ENCODE results near the gene LANCL1.
A peak's percentile ranks its signal among the peaks of the same experiment; 100 is the strongest.
"Not testable (repeated sequence)": the region's sequence is repeated elsewhere in the genome, so short reads cannot be mapped to it uniquely, and the experiment has no call there.

LANCL1 gene

GRCh38 chr2:210459407-210459806, 17.2 kb downstream of the LANCL1 start:
- DNase-seq: no peak

GRCh38 chr2:210458395-210458794, 18.2 kb downstream of the LANCL1 start:
- DNase-seq: no peak

GRCh38 chr2:210456571-210456970, 20.0 kb downstream of the LANCL1 start:
- DNase-seq: no peak

- DNase-seq: no peak
Observed at GRCh38 chr2:210454336-210454735, 22.2 kb downstream of the LANCL1 start.

- no peak for DNase-seq
Observed at GRCh38 chr2:210452194-210452593, 24.4 kb downstream of the LANCL1 start.

DNA sequence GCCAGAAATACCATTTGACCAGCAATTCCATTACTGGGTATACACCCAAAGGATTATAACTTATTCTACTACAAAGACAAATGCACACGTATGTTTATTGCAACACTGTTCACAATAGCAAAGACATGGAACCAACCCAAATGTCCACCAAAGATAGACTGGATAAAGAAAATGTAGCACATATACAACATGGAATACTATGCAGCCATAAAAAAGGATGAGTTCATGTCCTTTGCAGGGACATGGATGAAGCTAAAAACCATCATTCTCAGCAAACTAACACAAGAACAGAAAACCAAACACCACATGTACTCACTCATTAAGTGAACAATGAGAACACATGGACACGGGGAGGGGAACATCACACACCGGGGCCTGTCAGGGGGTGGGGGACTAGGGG, 25.6 kb downstream of the LANCL1 start:
- not testable (repeated sequence) for DNase-seq

GRCh38 chr2:210445732-210446131, 30.8 kb downstream of the LANCL1 start:
- DNase-seq: no peak

GRCh38 chr2:210445116-210445707, 31.3 kb downstream of the LANCL1 start:
- peak in 1 of 2 experiments; percentile 65 for DNase-seq

GRCh38 chr2:210443527-210443926, 33.0 kb downstream of the LANCL1 start:
- no peak for DNase-seq

- no peak for DNase-seq
Observed at GRCh38 chr2:210442878-210443277, 33.7 kb downstream of the LANCL1 start.

- DNase-seq: no peak
Observed at GRCh38 chr2:210442457-210442856, 34.1 kb downstream of the LANCL1 start.

DNA sequence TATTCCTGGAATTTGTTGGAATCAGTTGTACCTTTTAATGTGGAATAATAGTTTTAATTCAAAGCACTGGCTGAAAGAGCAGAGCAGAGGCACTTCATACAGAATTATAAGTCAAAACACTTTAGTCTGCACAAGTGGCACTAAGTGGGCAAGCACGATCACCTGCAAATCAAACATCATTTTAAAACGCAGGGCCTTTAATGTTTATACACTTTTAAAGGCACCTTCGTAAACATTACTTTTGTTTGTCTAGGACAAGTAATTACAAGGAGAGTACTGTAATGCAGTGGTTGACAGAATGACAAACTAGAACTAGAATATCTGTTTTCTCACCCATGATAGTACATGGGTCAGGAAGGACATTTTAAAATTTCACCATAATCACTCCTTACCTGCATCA, 36.4 kb downstream of the LANCL1 start:
- DNase-seq: no peak

- DNase-seq: no peak
Observed at GRCh38 chr2:210435439-210435838, 41.1 kb downstream of the LANCL1 start.

GRCh38 chr2:210432633-210433032, 43.9 kb downstream of the LANCL1 start:
- no peak for DNase-seq

DNA sequence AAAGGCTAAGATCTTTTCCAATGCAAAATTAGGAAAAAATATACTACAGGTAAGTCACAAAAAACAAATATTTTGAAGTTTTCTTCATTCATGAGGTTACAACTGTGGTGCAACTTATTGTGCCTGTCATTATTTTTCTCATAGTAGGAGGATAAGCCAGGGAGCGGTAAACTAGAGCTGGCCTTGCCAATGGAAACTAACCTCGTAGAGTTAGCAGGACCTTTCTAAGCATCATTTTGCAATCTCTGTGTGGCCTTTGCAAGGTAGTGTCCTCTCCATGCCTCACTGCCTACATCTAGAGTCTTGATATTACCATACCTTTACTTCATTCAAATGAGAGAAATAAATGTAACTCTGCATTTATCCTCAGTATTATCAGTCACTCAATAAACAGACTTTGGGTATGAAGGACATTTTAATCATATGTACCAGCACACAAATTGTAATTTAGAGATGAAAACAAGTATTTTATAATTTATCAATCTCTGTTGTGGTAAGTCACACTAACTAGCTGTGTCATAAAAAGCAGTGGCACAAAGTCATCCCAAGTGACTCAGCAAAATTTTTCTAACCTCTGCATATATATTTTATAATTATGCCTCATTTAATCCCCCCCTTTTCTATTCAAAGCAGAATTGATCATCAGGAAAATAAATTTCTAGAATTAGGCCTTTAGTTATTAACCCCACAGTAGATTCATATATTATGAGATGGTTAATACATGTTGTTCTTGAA, 47.0 kb downstream of the LANCL1 start:
- DNase-seq: no peak

DNA sequence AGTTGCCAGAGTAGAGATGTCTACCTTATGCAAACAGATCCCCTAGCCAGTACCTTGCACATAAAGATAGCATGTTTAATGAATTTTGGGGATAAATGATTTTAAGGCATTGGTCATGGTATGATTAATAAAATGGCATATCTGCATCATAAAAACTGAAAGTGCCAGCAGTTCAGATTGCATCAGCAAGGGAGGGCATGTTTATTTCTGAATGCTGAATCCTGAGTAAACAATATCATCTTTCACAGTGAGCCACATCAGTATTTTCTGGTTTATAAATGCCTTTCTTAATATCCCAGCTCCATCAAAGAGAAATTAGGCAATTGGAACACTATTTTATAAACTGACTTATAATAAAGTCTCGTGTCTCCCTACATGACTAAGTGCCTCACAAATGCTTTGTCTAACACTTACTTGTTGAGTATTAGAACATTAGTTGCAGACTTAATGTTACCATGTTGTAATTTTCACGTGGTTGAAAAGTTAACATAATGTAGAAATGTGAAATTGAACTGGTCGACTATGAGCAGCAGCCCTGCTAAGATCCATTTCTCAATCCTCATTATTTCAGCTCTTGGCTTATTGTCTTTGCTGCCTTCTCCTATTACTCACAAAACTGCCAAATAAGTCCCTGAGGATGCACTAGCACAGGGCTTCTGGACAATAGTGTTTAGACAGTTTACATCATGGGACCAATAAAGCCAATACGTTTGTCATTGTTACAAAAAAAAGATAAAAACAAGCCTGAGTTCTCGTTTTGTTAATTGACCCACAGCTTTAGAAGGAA, 48.0 kb downstream of the LANCL1 start:
- DNase-seq: no peak

DNA sequence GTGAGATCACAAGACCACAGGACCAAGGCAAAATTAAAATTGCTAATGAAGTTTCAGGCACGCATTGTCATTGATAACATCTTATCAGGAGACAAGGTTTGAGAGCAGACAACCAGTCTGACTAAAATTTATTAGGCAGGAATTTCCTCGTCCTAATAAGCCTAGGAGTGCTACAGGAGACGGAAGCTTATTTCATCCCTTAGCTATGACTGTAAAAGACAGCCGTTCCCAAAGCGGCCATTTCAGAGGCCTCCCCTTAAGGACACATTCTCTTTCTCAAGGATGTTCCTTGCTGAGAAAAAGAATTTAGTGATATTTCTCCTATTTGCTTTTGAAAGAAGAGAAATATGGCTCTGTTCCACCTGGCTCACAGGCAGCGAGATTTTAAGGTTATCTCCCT, 49.2 kb downstream of the LANCL1 start:
- DNase-seq: not testable (repeated sequence)

GRCh38 chr2:210422366-210422765, 54.2 kb downstream of the LANCL1 start:
- DNase-seq: no peak

- no peak for DNase-seq
Observed at GRCh38 chr2:210421916-210422315, 54.6 kb downstream of the LANCL1 start.

GRCh38 chr2:210412660-210413059, 63.9 kb downstream of the LANCL1 start:
- DNase-seq: peak in 1 of 2 experiments; percentile 27

- no peak for DNase-seq
Observed at GRCh38 chr2:210410542-210410941, 66.0 kb downstream of the LANCL1 start.

GRCh38 chr2:210399440-210400041, 77.0 kb downstream of the LANCL1 start:
- DNase-seq: peak in 1 of 2 experiments; percentile 24

- no peak for DNase-seq
Observed at GRCh38 chr2:210392469-210392881, 84.1 kb downstream of the LANCL1 start.
